Measurements from ENCODE around the gene NANOS3.
"Not testable (repeated sequence)": the region's sequence is repeated elsewhere in the genome, so short reads cannot be mapped to it uniquely, and the experiment has no call there.

The NANOS3 gene

GRCh38 chr19:13849991-13850909, 26.7 kb upstream of the NANOS3 start:
- H3K36me3 ChIP-seq (replicated peaks) = no peaks in the 10 kb centered on the region
- peaks cover 19% of the 10 kb centered on the region for H3K4me1 ChIP-seq
- in situ Hi-C loops (cut with MboI; ENCODE audit: low sequenced_read_pairs) = no loop called here
- H3K9me3 ChIP-seq = no peaks in the 10 kb centered on the region
- peak; percentile 68 to 87 for DNase-seq (ENCODE audit: low spot score in 2 of 2)
- no peaks in the 10 kb centered on the region for H3K27me3 ChIP-seq (ENCODE audit: low read depth)
- H3K4me3 ChIP-seq = peak overlapping the region; percentile 21

GRCh38 chr19:13850910-13851733, 25.8 kb upstream of the NANOS3 start:
- no peak for DNase-seq (ENCODE audit: low spot score in 2 of 2)
- H3K27me3 ChIP-seq (ENCODE audit: low read depth) = no peaks in the 10 kb centered on the region
- peak overlapping the region; percentile 21 for H3K4me3 ChIP-seq
- in situ Hi-C loops (cut with MboI; ENCODE audit: low sequenced_read_pairs) = no loop called here
- H3K4me1 ChIP-seq = peaks cover 19% of the 10 kb centered on the region
- no peaks in the 10 kb centered on the region for H3K36me3 ChIP-seq (replicated peaks)
- no peaks in the 10 kb centered on the region for H3K9me3 ChIP-seq

- DNase-seq (ENCODE audit: low spot score in 2 of 2); H3K27me3 ChIP-seq (ENCODE audit: low read depth); H3K9me3 ChIP-seq; H3K4me3 ChIP-seq; H3K36me3 ChIP-seq (replicated peaks); in situ Hi-C loops (cut with MboI; ENCODE audit: low sequenced_read_pairs): not testable (repeated sequence)
- H3K4me1 ChIP-seq = peaks cover 14% of the 10 kb centered on the region
Measured at GRCh38 chr19:13851734-13852114, 25.2 kb upstream of the NANOS3 start.

GRCh38 chr19:13852171-13852707, 24.7 kb upstream of the NANOS3 start:
- H3K4me1 ChIP-seq; DNase-seq (ENCODE audit: low spot score in 2 of 2); H3K36me3 ChIP-seq (replicated peaks); H3K27me3 ChIP-seq (ENCODE audit: low read depth); H3K4me3 ChIP-seq; in situ Hi-C loops (cut with MboI; ENCODE audit: low sequenced_read_pairs); H3K9me3 ChIP-seq: not testable (repeated sequence)

- no peaks in the 10 kb centered on the region for H3K36me3 ChIP-seq (replicated peaks)
- no peaks in the 10 kb centered on the region for H3K27me3 ChIP-seq (ENCODE audit: low read depth)
- in situ Hi-C loops (cut with MboI; ENCODE audit: low sequenced_read_pairs) = loop anchor here (5.0 kb wide), 1 partner anchor 264 kb away; no protein-coding TSS in a partner anchor
- H3K9me3 ChIP-seq = no peaks in the 10 kb centered on the region
- peaks cover under 1% of the 10 kb centered on the region for H3K4me1 ChIP-seq
- DNase-seq (ENCODE audit: low spot score in 2 of 2) = no peak
- H3K4me3 ChIP-seq = no peak overlapping the region
Measured at GRCh38 chr19:13856497-13856896, 20.4 kb upstream of the NANOS3 start.

- Histone ChIP-seq H3K27me3 (ENCODE audit: low read depth) (no peaks in the 10 kb centered on the region), H3K4me3 (no peak overlapping the region), H3K4me1 (peaks cover 6% of the 10 kb centered on the region), H3K9me3 (no peaks in the 10 kb centered on the region), H3K36me3 (replicated peaks) (no peaks in the 10 kb centered on the region)
- DNase-seq (ENCODE audit: low spot score in 2 of 2) = no peak
- in situ Hi-C loops (cut with MboI; ENCODE audit: low sequenced_read_pairs) = loop anchor here (5.0 kb wide), 1 partner anchor 267 kb away; no protein-coding TSS in a partner anchor
Measured at GRCh38 chr19:13859361-13859880, 17.5 kb upstream of the NANOS3 start.

- Histone ChIP-seq H3K4me3 (no peak overlapping the region), H3K9me3 (no peaks in the 10 kb centered on the region), H3K27me3 (ENCODE audit: low read depth) (no peaks in the 10 kb centered on the region), H3K36me3 (replicated peaks) (no peaks in the 10 kb centered on the region), H3K4me1 (peaks cover 6% of the 10 kb centered on the region)
- DNase-seq (ENCODE audit: low spot score in 2 of 2) = no peak
- in situ Hi-C loops (cut with MboI; ENCODE audit: low sequenced_read_pairs) = loop anchor here (5.0 kb wide), 1 partner anchor 79 kb away; no protein-coding TSS in a partner anchor
Measured at GRCh38 chr19:13860679-13861391, 16.1 kb upstream of the NANOS3 start.

- in situ Hi-C loops (cut with MboI; ENCODE audit: low sequenced_read_pairs) = loop anchor here (5.0 kb wide), 1 partner anchor 79 kb away; no protein-coding TSS in a partner anchor
- no peaks in the 10 kb centered on the region for H3K36me3 ChIP-seq (replicated peaks)
Measured at GRCh38 chr19:13861392-13861713, 15.6 kb upstream of the NANOS3 start.

GRCh38 chr19:13861714-13862531, 15.0 kb upstream of the NANOS3 start:
- H3K27me3 ChIP-seq (ENCODE audit: low read depth) = no peaks in the 10 kb centered on the region
- H3K36me3 ChIP-seq (replicated peaks) = no peaks in the 10 kb centered on the region
- peak; percentile 87 to 94 for DNase-seq (ENCODE audit: low spot score in 2 of 2)
- peak overlapping the region; percentile 10 for H3K4me3 ChIP-seq
- H3K9me3 ChIP-seq = no peaks in the 10 kb centered on the region
- in situ Hi-C loops (cut with MboI; ENCODE audit: low sequenced_read_pairs) = loop anchor here (5.0 kb wide), 1 partner anchor 80 kb away; no protein-coding TSS in a partner anchor
- H3K4me1 ChIP-seq = peaks cover 6% of the 10 kb centered on the region

More at GRCh38 chr19:13861392-13861713, 15.6 kb upstream of the NANOS3 start:
- no peak for DNase-seq (ENCODE audit: low spot score in 2 of 2)
- H3K27me3 ChIP-seq (ENCODE audit: low read depth) = no peaks in the 10 kb centered on the region
- H3K4me1 ChIP-seq = peaks cover 6% of the 10 kb centered on the region
- H3K9me3 ChIP-seq = no peaks in the 10 kb centered on the region
- H3K4me3 ChIP-seq = no peak overlapping the region

- Histone ChIP-seq H3K4me1 (peaks cover 6% of the 10 kb centered on the region), H3K4me3 (peak overlapping the region; percentile 23; the same call in 1 of the 2 replicates), H3K27me3 (ENCODE audit: low read depth) (no peaks in the 10 kb centered on the region), H3K36me3 (replicated peaks) (no peaks in the 10 kb centered on the region), H3K9me3 (no peaks in the 10 kb centered on the region)
- in situ Hi-C loops (cut with MboI; ENCODE audit: low sequenced_read_pairs) = loop anchor here (5.0 kb wide), 1 partner anchor 82 kb away; no protein-coding TSS in a partner anchor
- DNase-seq (ENCODE audit: low spot score in 2 of 2) = no peak
Measured at GRCh38 chr19:13864046-13864666, 12.8 kb upstream of the NANOS3 start.

- in situ Hi-C loops (cut with MboI; ENCODE audit: low sequenced_read_pairs) = loop anchor here (5.0 kb wide), 1 partner anchor 83 kb away; no protein-coding TSS in a partner anchor
- H3K9me3 ChIP-seq = no peaks in the 10 kb centered on the region
- no peaks in the 10 kb centered on the region for H3K36me3 ChIP-seq (replicated peaks)
- no peak for DNase-seq (ENCODE audit: low spot score in 2 of 2)
- H3K4me1 ChIP-seq = peaks cover 6% of the 10 kb centered on the region
- no peaks in the 10 kb centered on the region for H3K27me3 ChIP-seq (ENCODE audit: low read depth)
- H3K4me3 ChIP-seq = peak overlapping the region; percentile 44
Measured at GRCh38 chr19:13864667-13865570, 12.0 kb upstream of the NANOS3 start.

Data from HAP-1 (cell line).